Suprapubic skin (tissue), 4 donors: ENCODE data around the gene FOXP4. TPM values are rescaled to one million over a fixed set of nuclear protein-coding genes. Genes with fewer than 3 reads are reported as not detected.

Source experiments
- DNase-seq, 2 donors: peaks; one replicate each; pipeline ENCODE4 v3.0.0-alpha.2; 2019; ENCODE audit warnings: low spot score in 2 of 2
- H3K27ac ChIP-seq: fragments of 200-600 bp; sonication (generic); one replicate; pipeline ENCODE4 v1.5.1; 2019
- H3K27me3 ChIP-seq: fragments of 200-600 bp; sonication (generic); one replicate; pipeline ENCODE4 v1.5.1; 2019
- H3K36me3 ChIP-seq: fragments of 200-600 bp; sonication (generic); one replicate; pipeline ENCODE4 v1.5.1; 2019
- H3K4me1 ChIP-seq: fragments of 200-600 bp; sonication (generic); one replicate; pipeline ENCODE4 v1.5.1; 2019
- H3K4me3 ChIP-seq: fragments of 200-600 bp; sonication (generic); one replicate; pipeline ENCODE4 v1.5.1; 2019; ENCODE audit warnings: mild to moderate bottlenecking
- H3K9me3 ChIP-seq: fragments of 200-600 bp; sonication (generic); one replicate; pipeline ENCODE4 v1.5.1; 2019
- EP300 ChIP-seq: sonication (generic); formaldehyde crosslinking; IDR thresholded peaks from one replicate; pipeline ENCODE4 v1.6.1; 2017; ENCODE audit warnings: antibody characterized with exemption
- POLR2A ChIP-seq, 2 donors: fragments of 450-650 bp; IDR thresholded peaks; one replicate each; pipeline ENCODE4 v1.6.1; 2017; ENCODE audit warnings: antibody characterized with exemption in 2 of 2, mild to moderate bottlenecking in 2 of 2, moderate library complexity in 2 of 2
- POLR2AphosphoS5 ChIP-seq, 3 donors: sonication (generic); formaldehyde crosslinking; IDR thresholded peaks; one replicate each; pipeline ENCODE4 v1.6.1; 2017; ENCODE audit warnings: antibody characterized with exemption in 3 of 3
- WGBS: methylation state at CpG from one replicate; pipeline ENCODE4 v1.1.5; 2018; 5-methylcytosine and 5-hydroxymethylcytosine counted together
- total RNA-seq, 4 donors: library from RNA; depleted of rRNA; stranded (reverse); fragments of >200 nt; gene quantifications; one replicate each; pipeline ENCODE4 v1.1.0, GENCODE V29; 2016
- TF ChIP-seq, protein P1 (sequence below), 2 donors: fragments of 200-600 bp in 1 of 2; fragments of 450-650 bp in 1 of 2; sonication (generic) in 1 of 2; IDR thresholded peaks; one replicate each; pipeline ENCODE4 v1.5.1; 2016 to 2019; ENCODE audit warnings: antibody characterized with exemption in 2 of 2, mild to moderate bottlenecking in 1 of 2, moderate library complexity in 1 of 2

FOXP4 gene
- total RNA-seq, 4 donors from 2014 or later, result 8.1 to 12.1 (median 10.4) TPM

DNA sequence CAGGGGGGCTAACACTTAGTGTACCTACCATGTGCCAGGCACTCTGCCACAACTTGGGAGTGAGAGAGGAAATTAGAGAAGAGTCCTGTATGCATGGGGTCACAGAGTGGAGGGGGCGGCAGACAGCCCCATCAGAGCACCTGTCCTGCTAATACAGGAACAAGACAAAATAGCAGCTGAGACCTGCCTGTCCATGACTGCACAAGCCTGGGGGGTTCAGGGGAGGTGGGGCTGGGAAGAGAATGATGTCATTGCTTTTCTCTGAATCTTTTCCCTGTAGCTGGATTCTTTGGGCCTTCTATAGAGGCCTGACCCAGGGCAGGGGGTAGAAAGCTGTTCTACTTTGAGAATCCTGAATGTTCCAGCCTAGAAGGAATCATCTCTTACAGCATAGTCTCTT, 37.4 kb downstream of the FOXP4 start:
- Histone ChIP-seq H3K36me3 (peaks cover 22% of the 10 kb centered on the region), H3K27ac (no peak overlapping the region), H3K4me1 (peaks cover 24% of the 10 kb centered on the region), H3K4me3 (no peak overlapping the region), H3K9me3 (no peaks in the 10 kb centered on the region), H3K27me3 (no peaks in the 10 kb centered on the region)
- WGBS, result 75% methylated on average over 1 of the region's 1 CpG
- DNase-seq, result no peak
- TF ChIP-seq, protein P1, sequence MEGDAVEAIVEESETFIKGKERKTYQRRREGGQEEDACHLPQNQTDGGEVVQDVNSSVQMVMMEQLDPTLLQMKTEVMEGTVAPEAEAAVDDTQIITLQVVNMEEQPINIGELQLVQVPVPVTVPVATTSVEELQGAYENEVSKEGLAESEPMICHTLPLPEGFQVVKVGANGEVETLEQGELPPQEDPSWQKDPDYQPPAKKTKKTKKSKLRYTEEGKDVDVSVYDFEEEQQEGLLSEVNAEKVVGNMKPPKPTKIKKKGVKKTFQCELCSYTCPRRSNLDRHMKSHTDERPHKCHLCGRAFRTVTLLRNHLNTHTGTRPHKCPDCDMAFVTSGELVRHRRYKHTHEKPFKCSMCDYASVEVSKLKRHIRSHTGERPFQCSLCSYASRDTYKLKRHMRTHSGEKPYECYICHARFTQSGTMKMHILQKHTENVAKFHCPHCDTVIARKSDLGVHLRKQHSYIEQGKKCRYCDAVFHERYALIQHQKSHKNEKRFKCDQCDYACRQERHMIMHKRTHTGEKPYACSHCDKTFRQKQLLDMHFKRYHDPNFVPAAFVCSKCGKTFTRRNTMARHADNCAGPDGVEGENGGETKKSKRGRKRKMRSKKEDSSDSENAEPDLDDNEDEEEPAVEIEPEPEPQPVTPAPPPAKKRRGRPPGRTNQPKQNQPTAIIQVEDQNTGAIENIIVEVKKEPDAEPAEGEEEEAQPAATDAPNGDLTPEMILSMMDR (IDR thresholded peaks at IDR 0.05), result no peak
- TF ChIP-seq EP300, result no peak
- no peak for TF ChIP-seq POLR2AphosphoS5 (IDR thresholded peaks at IDR 0.05)
- no peak for TF ChIP-seq POLR2A (IDR thresholded peaks at IDR 0.05)

- Histone ChIP-seq H3K4me1 (peaks cover 18% of the 10 kb centered on the region), H3K36me3 (peaks cover 27% of the 10 kb centered on the region), H3K9me3 (no peaks in the 10 kb centered on the region), H3K4me3 (no peak overlapping the region), H3K27ac (no peak overlapping the region), H3K27me3 (no peaks in the 10 kb centered on the region)
- no peak for TF ChIP-seq POLR2A (IDR thresholded peaks at IDR 0.05)
- no peak for TF ChIP-seq POLR2AphosphoS5 (IDR thresholded peaks at IDR 0.05)
- DNase-seq, result no peak
- WGBS, result 91% methylated on average over 3 of the region's 6 CpGs
These were observed 38.0 kb downstream of the FOXP4 start for GRCh38 chr6:41584205-41584604.

GRCh38 chr6:41584668-41585205, 38.6 kb downstream of the FOXP4 start:
- H3K4me1 ChIP-seq, result peaks cover 17% of the 10 kb centered on the region

GRCh38 chr6:41585605-41586004, 39.4 kb downstream of the FOXP4 start:
- 91% methylated on average over 9 of the region's 9 CpGs for WGBS
- H3K4me1 ChIP-seq, result peaks cover 17% of the 10 kb centered on the region
- no peak overlapping the region for H3K27ac ChIP-seq

More at GRCh38 chr6:41584668-41585205, 38.6 kb downstream of the FOXP4 start:
- Histone ChIP-seq H3K9me3 (no peaks in the 10 kb centered on the region), H3K36me3 (peaks cover 32% of the 10 kb centered on the region), H3K27me3 (no peaks in the 10 kb centered on the region), H3K4me3 (no peak overlapping the region), H3K27ac (no peak overlapping the region)
- 82% methylated on average over 11 of the region's 11 CpGs for WGBS
- no peak for DNase-seq
- TF ChIP-seq POLR2A (IDR thresholded peaks at IDR 0.05), result no peak
- TF ChIP-seq, protein P1 (IDR thresholded peaks at IDR 0.05), result no peak
- TF ChIP-seq POLR2AphosphoS5 (IDR thresholded peaks at IDR 0.05), result no peak
- TF ChIP-seq EP300, result no peak

DNA sequence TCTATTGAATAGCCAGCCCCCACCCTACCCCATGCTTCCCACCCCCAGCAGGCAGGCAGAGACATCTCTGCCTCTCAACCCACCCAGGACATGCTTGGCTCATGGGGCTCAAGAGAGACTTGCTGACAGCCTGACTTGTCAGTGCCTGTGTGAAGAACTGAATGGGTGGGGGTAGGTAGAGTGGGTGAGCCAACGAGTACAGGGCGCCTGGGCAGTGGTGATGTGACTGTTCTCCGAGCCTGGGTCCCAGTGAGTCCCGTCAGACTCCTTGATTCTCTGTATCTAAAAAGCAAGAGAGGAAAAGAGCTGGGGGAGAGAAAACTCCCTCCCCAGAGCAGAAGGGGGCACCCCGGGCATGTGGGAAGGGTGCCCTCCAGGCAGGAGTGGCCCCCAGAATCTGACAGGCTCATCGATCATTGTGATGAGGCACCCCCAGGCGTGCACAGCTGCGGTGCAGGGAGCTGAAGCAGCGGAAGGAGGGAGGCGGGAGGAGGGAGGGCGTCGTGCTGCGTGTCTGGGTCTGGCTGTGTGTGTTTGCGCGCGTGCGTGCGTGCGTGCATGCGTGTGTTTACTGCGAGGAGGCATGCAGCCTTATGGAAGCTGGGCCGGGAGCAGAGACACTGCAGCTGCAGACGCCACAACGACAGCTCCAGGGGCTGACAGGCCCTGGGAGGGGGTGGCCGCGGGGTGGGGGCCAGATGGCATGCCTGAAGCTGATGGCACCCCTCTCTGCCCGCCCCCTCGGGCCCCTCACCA, 40.2 kb downstream of the FOXP4 start:
- 84% methylated on average over 14 of the region's 28 CpGs for WGBS

More at GRCh38 chr6:41585605-41586004, 39.4 kb downstream of the FOXP4 start:
- Histone ChIP-seq H3K36me3 (peaks cover 41% of the 10 kb centered on the region), H3K9me3 (no peaks in the 10 kb centered on the region), H3K27me3 (no peaks in the 10 kb centered on the region), H3K4me3 (no peak overlapping the region)
- TF ChIP-seq POLR2A (IDR thresholded peaks at IDR 0.05) (no peak), POLR2AphosphoS5 (IDR thresholded peaks at IDR 0.05) (no peak), EP300 (no peak)
- TF ChIP-seq, protein P1 (IDR thresholded peaks at IDR 0.05), result no peak
- no peak for DNase-seq

More for the DNA sequence above, 40.2 kb downstream of the FOXP4 start:
- H3K36me3 ChIP-seq, result peaks cover 48% of the 10 kb centered on the region
- no peaks in the 10 kb centered on the region for H3K9me3 ChIP-seq
- H3K27ac ChIP-seq, result no peak overlapping the region
- no peak for DNase-seq
- H3K4me3 ChIP-seq, result no peak overlapping the region
- H3K4me1 ChIP-seq, result peaks cover 17% of the 10 kb centered on the region
- H3K27me3 ChIP-seq, result no peaks in the 10 kb centered on the region
- TF ChIP-seq, protein P1 (IDR thresholded peaks at IDR 0.05), result no peak
- TF ChIP-seq EP300 (no peak), POLR2A (IDR thresholded peaks at IDR 0.05) (no peak), POLR2AphosphoS5 (IDR thresholded peaks at IDR 0.05) (no peak)
